Measurements from ENCODE around the gene COL4A1.

- TF ChIP-seq POLR2AphosphoS5 (IDR thresholded peaks at IDR 0.05; ENCODE audit: low read depth, low read length) = no peak
- no peak for TF ChIP-seq SIN3A (IDR thresholded peaks at IDR 0.05; ENCODE audit: borderline replicate concordance, insufficient read depth, low read length)
- no peak for TF ChIP-seq TAF1 (IDR thresholded peaks at IDR 0.05; ENCODE audit: borderline replicate concordance, insufficient read depth, low read length)
These were observed 47.3 kb downstream of the COL4A1 start for GRCh38 chr13:110259651-110260050.
